K562 (cell line): ENCODE measurements around the gene APBB2.

ENCODE experiments used
- HDAC6 ChIP-seq: IDR thresholded peaks from 2 replicates; pipeline ENCODE4 v1.6.1; 2012; ENCODE audit warnings: low read depth, mild to moderate bottlenecking, control low read depth, inconsistent platforms, low read length, moderate library complexity
- HNRNPLL ChIP-seq: fragments of 200-400 bp; formaldehyde crosslinking; IDR thresholded peaks from 2 replicates; pipeline ENCODE4 v1.6.1; 2017; ENCODE audit warnings: low read length, low read depth, mild to moderate bottlenecking; ENCODE audit not compliant: poor library complexity, severe bottlenecking
- KDM1A ChIP-seq, 2 experiments: fragments of 450-650 bp; IDR thresholded peaks; 2 replicates each; pipeline ENCODE4 v1.6.1; 2016; ENCODE audit warnings: mild to moderate bottlenecking in 2 of 2
- MTF1 ChIP-seq: fragments of 250-450 bp; sonication (Bioruptor Pico); IDR thresholded peaks from 2 replicates; pipeline ENCODE4 v1.9.0; 2021; ENCODE audit warnings: moderate library complexity, mild to moderate bottlenecking, inconsistent platforms, borderline replicate concordance
- RNF2 ChIP-seq: sonication (generic); IDR thresholded peaks from 2 replicates; pipeline ENCODE4 v1.6.1; 2016
- SIX5 ChIP-seq, 2 experiments: IDR thresholded peaks; 2 replicates each; pipeline ENCODE4 v1.6.1; 2011; ENCODE audit warnings: low read length in 2 of 2, borderline replicate concordance in 1 of 2, low read depth in 1 of 2, mild to moderate bottlenecking in 1 of 2, moderate library complexity in 1 of 2; ENCODE audit not compliant: insufficient read depth in 1 of 2
- SMARCA5 ChIP-seq: fragments of 450-650 bp; IDR thresholded peaks from 2 replicates; pipeline ENCODE4 v1.6.1; 2016
- TOE1 ChIP-seq, 2 experiments: fragments of 450-650 bp in 1 of 2; sonication (generic) in 1 of 2; formaldehyde crosslinking in 1 of 2; IDR thresholded peaks; 2 replicates each; pipeline versions ENCODE4 v1.7.1 to v1.8.0; 2016 to 2022; ENCODE audit warnings: borderline replicate concordance in 2 of 2, mild to moderate bottlenecking in 2 of 2, antibody characterized with exemption in 1 of 2, inconsistent platforms in 1 of 2, low read depth in 1 of 2, missing genetic modification reagents in 1 of 2, moderate library complexity in 1 of 2
- ZNF239 ChIP-seq: fragments of 250-450 bp; sonication (Bioruptor Pico); IDR thresholded peaks from 2 replicates; pipeline ENCODE4 v1.4.0; 2020; ENCODE audit warnings: mild to moderate bottlenecking
- ZNF384 ChIP-seq: IDR thresholded peaks from 2 replicates; pipeline ENCODE4 v1.6.1; 2012; ENCODE audit warnings: low read depth, low read length, improper control_type of control experiment
- ZNF41 ChIP-seq: fragments of 250-450 bp; sonication (Bioruptor Pico); conservative IDR thresholded peaks from 2 replicates; pipeline ENCODE4 v1.4.0; 2020; ENCODE audit warnings: mild to moderate bottlenecking
- ZNF77 ChIP-seq: fragments of 250-450 bp; sonication (Bioruptor Pico); IDR thresholded peaks from 2 replicates; pipeline ENCODE4 v1.5.0; 2020

GRCh38 chr4:40916218-40916555 lies 298.2 kb downstream of the APBB2 start:
- TF ChIP-seq MTF1 (CRISPR knock-in tag) (no peak), KDM1A (IDR thresholded peaks at IDR 0.05) (no peak), RNF2 (no peak), HDAC6 (no peak), TOE1 (IDR thresholded peaks at IDR 0.05; ENCODE audit: borderline replicate concordance) (no peak), TOE1 (CRISPR knock-in tag; IDR thresholded peaks at IDR 0.05; ENCODE audit: borderline replicate concordance, low read depth) (no peak), ZNF384 (no peak), ZNF77 (CRISPR knock-in tag) (no peak), SMARCA5 (no peak), ZNF239 (CRISPR knock-in tag) (no peak), HNRNPLL (no peak), SIX5 (IDR thresholded peaks at IDR 0.05; ENCODE audit: borderline replicate concordance in 1 of 2, insufficient read depth in 1 of 2, low read depth in 1 of 2, low read length in 2 of 2) (no peak), ZNF41 (CRISPR knock-in tag) (no peak)
